ENCODE results near the gene GCHFR. TPM values are rescaled to one million over a fixed set of nuclear protein-coding genes. Genes with fewer than 3 reads are reported as not detected.

Gene GCHFR
- total RNA-seq, 4 donors from 2014 or later, result 42.5 to 129 (median 97.1) TPM

- ATAC-seq (ENCODE audit: low FRiP score) (no peak), DNase-seq (ENCODE audit: low spot score) (no peak)
Observed at GRCh38 chr15:40744815-40745152, 19.1 kb upstream of the GCHFR start.

DNA sequence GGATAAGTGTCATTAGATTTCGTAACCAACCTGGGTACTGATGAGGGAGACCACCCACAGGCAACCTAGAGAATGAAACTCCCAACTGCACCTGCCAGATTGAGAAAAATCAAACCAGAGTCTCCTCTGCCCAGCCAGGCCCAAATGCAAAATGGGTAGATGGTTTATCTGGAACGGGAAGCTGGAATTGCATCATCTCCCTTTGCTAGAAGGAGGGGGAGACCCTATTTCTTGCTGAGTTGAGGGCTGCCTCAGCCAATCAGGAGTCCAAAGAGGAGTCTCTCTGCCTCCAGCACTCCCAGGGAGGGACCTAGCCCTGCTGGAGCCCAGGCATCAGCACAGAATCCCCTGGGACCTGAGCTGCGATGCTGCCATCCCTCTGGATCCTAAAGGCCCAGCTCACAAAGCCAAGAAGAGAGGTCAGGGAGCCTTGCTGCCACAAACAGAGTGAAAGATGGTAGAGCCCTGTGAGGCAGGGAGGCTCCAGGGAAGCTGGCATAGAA, 16.9 kb upstream of the GCHFR start:
- DNase-seq (ENCODE audit: low spot score) (no peak), ATAC-seq (ENCODE audit: low FRiP score) (no peak)
- no peak for TF ChIP-seq CTCF (IDR thresholded peaks at IDR 0.05)

More at GRCh38 chr15:40744815-40745152, 19.1 kb upstream of the GCHFR start:
- TF ChIP-seq CTCF (IDR thresholded peaks at IDR 0.05), result no peak

DNA sequence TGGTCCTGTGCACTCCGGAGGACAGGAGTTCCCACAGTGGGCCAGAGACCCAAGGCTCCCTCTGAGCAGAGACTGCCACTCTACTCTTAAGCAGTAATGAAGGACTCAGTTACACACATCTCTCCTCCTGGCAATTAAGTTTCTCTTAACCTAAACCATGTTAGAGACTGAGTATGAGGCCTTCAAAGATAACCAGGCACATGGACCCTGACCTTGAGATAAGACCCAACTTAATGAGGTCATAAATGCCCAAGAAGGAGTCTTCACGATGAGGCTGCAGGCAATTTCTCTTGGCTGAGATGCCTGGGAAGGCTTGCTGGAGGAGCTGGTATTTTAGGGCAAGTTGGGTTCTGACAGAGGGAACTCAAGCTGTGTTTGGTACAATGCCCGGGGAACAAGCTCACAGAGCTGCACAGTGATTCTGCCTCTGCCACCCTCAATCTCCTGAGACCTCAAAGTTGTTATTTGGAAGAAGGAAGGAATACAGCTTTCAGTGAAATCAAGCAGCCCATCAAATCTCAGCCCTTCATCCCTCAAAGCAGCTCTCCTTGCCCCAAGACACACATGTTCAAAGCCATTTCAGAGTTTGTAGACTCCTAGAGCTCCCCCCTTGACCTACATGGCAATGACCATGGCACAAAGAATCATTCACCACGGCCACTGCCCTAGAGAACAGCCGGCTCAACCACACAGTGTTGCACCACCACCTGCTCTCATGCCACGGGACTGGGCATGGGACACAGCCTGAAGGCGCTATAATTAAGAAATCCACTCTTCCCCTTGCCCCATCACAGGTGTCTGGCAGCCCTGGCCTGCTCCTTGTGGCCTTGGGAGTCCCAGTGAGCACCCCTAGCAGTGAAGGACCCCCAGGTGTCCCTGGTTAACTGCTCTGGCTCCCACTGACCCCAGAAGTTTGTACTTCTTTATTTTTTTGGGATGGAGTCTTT, 15.9 kb upstream of the GCHFR start:
- no peak for ATAC-seq (ENCODE audit: low FRiP score)
- no peak for DNase-seq (ENCODE audit: low spot score)
- no peak for TF ChIP-seq CTCF (IDR thresholded peaks at IDR 0.05)

GRCh38 chr15:40749151-40749630, 14.7 kb upstream of the GCHFR start:
- no peak for TF ChIP-seq CTCF (IDR thresholded peaks at IDR 0.05)
- DNase-seq (ENCODE audit: low spot score), result no peak
- no peak for ATAC-seq (ENCODE audit: low FRiP score)

- no peak for TF ChIP-seq CTCF (IDR thresholded peaks at IDR 0.05)
- DNase-seq (ENCODE audit: low spot score) (no peak), ATAC-seq (ENCODE audit: low FRiP score) (no peak)
Observed at GRCh38 chr15:40750885-40751284, 13.0 kb upstream of the GCHFR start.

DNA sequence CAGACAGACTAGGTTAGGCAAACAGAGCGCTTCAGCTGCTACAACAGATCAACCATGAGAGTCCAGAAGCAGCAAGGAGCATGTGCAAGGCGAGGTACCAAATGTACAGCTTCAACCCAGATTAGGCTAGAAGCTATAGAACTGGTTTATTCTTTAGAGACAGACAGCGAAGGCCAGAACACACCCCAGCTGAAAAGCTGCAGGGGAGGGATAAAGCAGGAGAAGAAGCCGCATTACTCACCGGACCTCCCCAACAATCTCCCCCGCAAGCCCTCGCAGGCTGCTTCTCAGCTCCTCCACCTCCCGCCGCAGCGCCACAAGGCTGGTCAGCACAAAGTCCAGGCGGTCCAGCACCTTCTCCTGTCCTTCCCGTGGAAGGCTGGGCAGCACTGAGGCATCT, 12.1 kb upstream of the GCHFR start:
- DNase-seq (ENCODE audit: low spot score) (no peak), ATAC-seq (ENCODE audit: low FRiP score) (no peak)
- TF ChIP-seq CTCF (IDR thresholded peaks at IDR 0.05), result no peak

- ATAC-seq (ENCODE audit: low FRiP score) (peak; percentile 60), DNase-seq (ENCODE audit: low spot score) (no peak)
- TF ChIP-seq CTCF (IDR thresholded peaks at IDR 0.05), result no peak
Observed at GRCh38 chr15:40754574-40754882, 9.3 kb upstream of the GCHFR start.

Data from omental fat pad (tissue), 4 donors.